Measurements from ENCODE around the gene TRH.

GRCh38 chr3:129938140-129938930 is 36.2 kb upstream of the TRH start:
- no peak for TF ChIP-seq GATA2 (CRISPR knock-in tag; IDR thresholded peaks at IDR 0.05)
- TF ChIP-seq, protein P1, sequence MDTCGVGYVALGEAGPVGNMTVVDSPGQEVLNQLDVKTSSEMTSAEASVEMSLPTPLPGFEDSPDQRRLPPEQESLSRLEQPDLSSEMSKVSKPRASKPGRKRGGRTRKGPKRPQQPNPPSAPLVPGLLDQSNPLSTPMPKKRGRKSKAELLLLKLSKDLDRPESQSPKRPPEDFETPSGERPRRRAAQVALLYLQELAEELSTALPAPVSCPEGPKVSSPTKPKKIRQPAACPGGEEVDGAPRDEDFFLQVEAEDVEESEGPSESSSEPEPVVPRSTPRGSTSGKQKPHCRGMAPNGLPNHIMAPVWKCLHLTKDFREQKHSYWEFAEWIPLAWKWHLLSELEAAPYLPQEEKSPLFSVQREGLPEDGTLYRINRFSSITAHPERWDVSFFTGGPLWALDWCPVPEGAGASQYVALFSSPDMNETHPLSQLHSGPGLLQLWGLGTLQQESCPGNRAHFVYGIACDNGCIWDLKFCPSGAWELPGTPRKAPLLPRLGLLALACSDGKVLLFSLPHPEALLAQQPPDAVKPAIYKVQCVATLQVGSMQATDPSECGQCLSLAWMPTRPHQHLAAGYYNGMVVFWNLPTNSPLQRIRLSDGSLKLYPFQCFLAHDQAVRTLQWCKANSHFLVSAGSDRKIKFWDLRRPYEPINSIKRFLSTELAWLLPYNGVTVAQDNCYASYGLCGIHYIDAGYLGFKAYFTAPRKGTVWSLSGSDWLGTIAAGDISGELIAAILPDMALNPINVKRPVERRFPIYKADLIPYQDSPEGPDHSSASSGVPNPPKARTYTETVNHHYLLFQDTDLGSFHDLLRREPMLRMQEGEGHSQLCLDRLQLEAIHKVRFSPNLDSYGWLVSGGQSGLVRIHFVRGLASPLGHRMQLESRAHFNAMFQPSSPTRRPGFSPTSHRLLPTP (IDR thresholded peaks at IDR 0.05; ENCODE audit: borderline replicate concordance, extremely low read depth, insufficient read length), result no peak
- TF ChIP-seq POLR2A (conservative IDR thresholded peaks at IDR 0.05), result no peak
- no peak for TF ChIP-seq JUN (IDR thresholded peaks at IDR 0.05; ENCODE audit: borderline replicate concordance, low read depth, low read length)
- no peak for TF ChIP-seq JUN (CRISPR knock-in tag; IDR thresholded peaks at IDR 0.05; ENCODE audit: borderline replicate concordance)
- TF ChIP-seq CBX1 (IDR thresholded peaks at IDR 0.05; ENCODE audit: low read depth), result no peak
- TF ChIP-seq, protein P2, sequence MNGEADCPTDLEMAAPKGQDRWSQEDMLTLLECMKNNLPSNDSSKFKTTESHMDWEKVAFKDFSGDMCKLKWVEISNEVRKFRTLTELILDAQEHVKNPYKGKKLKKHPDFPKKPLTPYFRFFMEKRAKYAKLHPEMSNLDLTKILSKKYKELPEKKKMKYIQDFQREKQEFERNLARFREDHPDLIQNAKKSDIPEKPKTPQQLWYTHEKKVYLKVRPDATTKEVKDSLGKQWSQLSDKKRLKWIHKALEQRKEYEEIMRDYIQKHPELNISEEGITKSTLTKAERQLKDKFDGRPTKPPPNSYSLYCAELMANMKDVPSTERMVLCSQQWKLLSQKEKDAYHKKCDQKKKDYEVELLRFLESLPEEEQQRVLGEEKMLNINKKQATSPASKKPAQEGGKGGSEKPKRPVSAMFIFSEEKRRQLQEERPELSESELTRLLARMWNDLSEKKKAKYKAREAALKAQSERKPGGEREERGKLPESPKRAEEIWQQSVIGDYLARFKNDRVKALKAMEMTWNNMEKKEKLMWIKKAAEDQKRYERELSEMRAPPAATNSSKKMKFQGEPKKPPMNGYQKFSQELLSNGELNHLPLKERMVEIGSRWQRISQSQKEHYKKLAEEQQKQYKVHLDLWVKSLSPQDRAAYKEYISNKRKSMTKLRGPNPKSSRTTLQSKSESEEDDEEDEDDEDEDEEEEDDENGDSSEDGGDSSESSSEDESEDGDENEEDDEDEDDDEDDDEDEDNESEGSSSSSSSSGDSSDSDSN (IDR thresholded peaks at IDR 0.05; ENCODE audit: borderline replicate concordance in 1 of 2, low read depth in 2 of 2, low read length in 2 of 2), result no peak
- no peak for TF ChIP-seq MECOM (CRISPR knock-in tag; IDR thresholded peaks at IDR 0.05)

Measured in K562 (cell line).